ENCODE data around the gene RAP1A.
A peak's percentile ranks its signal among the peaks of the same experiment; 100 is the strongest.
"Not testable (repeated sequence)": the region's sequence is repeated elsewhere in the genome, so short reads cannot be mapped to it uniquely, and the experiment has no call there.

The RAP1A gene

GRCh38 chr1:111738436-111739193 is 119.0 kb downstream of the RAP1A start:
- peak; percentile 65 for DNase-seq

GRCh38 chr1:111739194-111739924 is 119.8 kb downstream of the RAP1A start, which contains the start of gene INKA2:
INKA2 (minus strand) TSS chr1:111739395; CDS start chr1:111739242, 153 bp downstream.
- peak; percentile 74 for DNase-seq

GRCh38 chr1:111739925-111740765 is 120.6 kb downstream of the RAP1A start:
- DNase-seq = peak; percentile 39

- not testable (repeated sequence) for DNase-seq
Measured at GRCh38 chr1:111742292-111742691, 122.7 kb downstream of the RAP1A start.

- DNase-seq = no peak
Measured at GRCh38 chr1:111742938-111743549, 123.5 kb downstream of the RAP1A start.

GRCh38 chr1:111743679-111744101 is 124.1 kb downstream of the RAP1A start:
- DNase-seq = no peak

GRCh38 chr1:111745675-111746613 is 126.4 kb downstream of the RAP1A start:
- no peak for DNase-seq

GRCh38 chr1:111746614-111746999 is 127.0 kb downstream of the RAP1A start:
- no peak for DNase-seq

GRCh38 chr1:111747282-111747734 is 127.7 kb downstream of the RAP1A start:
- DNase-seq = peak; percentile 56

GRCh38 chr1:111747947-111748346 is 128.4 kb downstream of the RAP1A start:
- no peak for DNase-seq

GRCh38 chr1:111749628-111750027 is 130.0 kb downstream of the RAP1A start:
- DNase-seq = no peak

GRCh38 chr1:111750856-111751255 is 131.3 kb downstream of the RAP1A start:
- DNase-seq = no peak

- no peak for DNase-seq
Measured at GRCh38 chr1:111751906-111752575, 132.5 kb downstream of the RAP1A start.

GRCh38 chr1:111754984-111755330 is 135.4 kb downstream of the RAP1A start:
- DNase-seq = peak; percentile 45

GRCh38 chr1:111755331-111756123 is 135.9 kb downstream of the RAP1A start, which contains the start of gene DDX20:
DDX20 (plus strand) TSS chr1:111755901; CDS start chr1:111755925, 24 bp downstream.
- DNase-seq = peak; percentile 94

- DNase-seq = no peak
Measured at GRCh38 chr1:111756124-111756513, 136.5 kb downstream of the RAP1A start.

- DNase-seq = no peak
Measured at GRCh38 chr1:111758373-111758772, 138.8 kb downstream of the RAP1A start.

GRCh38 chr1:111761717-111762116 is 142.1 kb downstream of the RAP1A start:
- no peak for DNase-seq

GRCh38 chr1:111762332-111762731 is 142.7 kb downstream of the RAP1A start:
- no peak for DNase-seq

All from activated CD4-positive, CD25-positive, alpha-beta regulatory T cell treated with anti-CD3 and anti-CD28 coated beads, Interleukin-2, amount 50 U/mL, for 72 hours (primary cell).